ENCODE measurements around the gene LMBRD2. TPM values are rescaled to one million over a fixed set of nuclear protein-coding genes. Genes with fewer than 3 reads are reported as not detected.

Gene LMBRD2
- total RNA-seq, 1 donor from 2014 or later, result 9.9 TPM

GRCh38 chr5:36181774-36182173 is 30.1 kb upstream of the LMBRD2 start:
- TF ChIP-seq, protein P1, sequence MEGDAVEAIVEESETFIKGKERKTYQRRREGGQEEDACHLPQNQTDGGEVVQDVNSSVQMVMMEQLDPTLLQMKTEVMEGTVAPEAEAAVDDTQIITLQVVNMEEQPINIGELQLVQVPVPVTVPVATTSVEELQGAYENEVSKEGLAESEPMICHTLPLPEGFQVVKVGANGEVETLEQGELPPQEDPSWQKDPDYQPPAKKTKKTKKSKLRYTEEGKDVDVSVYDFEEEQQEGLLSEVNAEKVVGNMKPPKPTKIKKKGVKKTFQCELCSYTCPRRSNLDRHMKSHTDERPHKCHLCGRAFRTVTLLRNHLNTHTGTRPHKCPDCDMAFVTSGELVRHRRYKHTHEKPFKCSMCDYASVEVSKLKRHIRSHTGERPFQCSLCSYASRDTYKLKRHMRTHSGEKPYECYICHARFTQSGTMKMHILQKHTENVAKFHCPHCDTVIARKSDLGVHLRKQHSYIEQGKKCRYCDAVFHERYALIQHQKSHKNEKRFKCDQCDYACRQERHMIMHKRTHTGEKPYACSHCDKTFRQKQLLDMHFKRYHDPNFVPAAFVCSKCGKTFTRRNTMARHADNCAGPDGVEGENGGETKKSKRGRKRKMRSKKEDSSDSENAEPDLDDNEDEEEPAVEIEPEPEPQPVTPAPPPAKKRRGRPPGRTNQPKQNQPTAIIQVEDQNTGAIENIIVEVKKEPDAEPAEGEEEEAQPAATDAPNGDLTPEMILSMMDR (conservative IDR thresholded peaks at IDR 0.05), result no peak
- H3K9me3 Mint-ChIP-seq, result peaks cover 5% of the 10 kb centered on the region
- no peak overlapping the region for H3K27ac Mint-ChIP-seq
- peaks cover 46% of the 10 kb centered on the region for H3K36me3 Mint-ChIP-seq
- no peak for DNase-seq (ENCODE audit: extremely low spot score, unreplicated experiment)
- H3K27me3 Mint-ChIP-seq, result no peaks in the 10 kb centered on the region
- H3K4me3 Mint-ChIP-seq, result no peak overlapping the region
- peaks cover 8% of the 10 kb centered on the region for H3K4me1 Mint-ChIP-seq (ENCODE audit: unreplicated experiment)

GRCh38 chr5:36180556-36181350 is 29.1 kb upstream of the LMBRD2 start:
- Mint-ChIP-seq H3K27ac (peak overlapping the region; percentile 15), H3K4me1 (ENCODE audit: unreplicated experiment) (peaks cover 8% of the 10 kb centered on the region), H3K9me3 (peaks cover under 1% of the 10 kb centered on the region), H3K4me3 (no peak overlapping the region), H3K36me3 (peaks cover 37% of the 10 kb centered on the region), H3K27me3 (no peaks in the 10 kb centered on the region)
- TF ChIP-seq, protein P1 (conservative IDR thresholded peaks at IDR 0.05), result no peak
- no peak for DNase-seq (ENCODE audit: extremely low spot score, unreplicated experiment)

- TF ChIP-seq, protein P1 (conservative IDR thresholded peaks at IDR 0.05), result no peak
- no peak overlapping the region for H3K4me3 Mint-ChIP-seq
- H3K9me3 Mint-ChIP-seq, result no peaks in the 10 kb centered on the region
- H3K27ac Mint-ChIP-seq, result peak overlapping the region; percentile 15
- no peak for DNase-seq (ENCODE audit: extremely low spot score, unreplicated experiment)
- H3K36me3 Mint-ChIP-seq, result peaks cover 33% of the 10 kb centered on the region
- peaks cover 8% of the 10 kb centered on the region for H3K4me1 Mint-ChIP-seq (ENCODE audit: unreplicated experiment)
- no peaks in the 10 kb centered on the region for H3K27me3 Mint-ChIP-seq
Observed at GRCh38 chr5:36179950-36180349, 28.3 kb upstream of the LMBRD2 start.

DNA sequence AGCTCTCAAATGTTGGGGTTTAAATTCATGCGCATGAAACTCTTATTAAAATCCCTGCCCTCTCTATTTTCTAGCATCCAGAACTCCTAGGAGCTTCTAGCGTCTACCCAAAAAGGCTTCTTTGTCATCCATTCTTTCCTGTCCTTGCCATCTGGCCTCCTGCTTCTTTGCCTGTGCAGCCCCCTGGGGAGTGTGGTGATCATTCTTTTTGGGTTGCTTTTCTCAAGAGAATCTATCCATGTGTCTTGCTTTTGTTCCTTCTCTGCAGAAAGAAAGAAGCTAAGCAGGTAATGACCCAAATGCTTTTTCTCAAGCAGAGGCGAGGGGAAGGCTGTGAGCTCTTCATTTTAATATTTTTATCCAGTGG is 26.8 kb upstream of the LMBRD2 start:
- peaks cover 8% of the 10 kb centered on the region for H3K4me1 Mint-ChIP-seq (ENCODE audit: unreplicated experiment)
- H3K27ac Mint-ChIP-seq, result no peak overlapping the region
- peaks cover 36% of the 10 kb centered on the region for H3K36me3 Mint-ChIP-seq
- no peaks in the 10 kb centered on the region for H3K27me3 Mint-ChIP-seq
- DNase-seq (ENCODE audit: extremely low spot score, unreplicated experiment), result no peak
- no peaks in the 10 kb centered on the region for H3K9me3 Mint-ChIP-seq
- TF ChIP-seq, protein P1 (conservative IDR thresholded peaks at IDR 0.05), result no peak
- H3K4me3 Mint-ChIP-seq, result no peak overlapping the region

DNA sequence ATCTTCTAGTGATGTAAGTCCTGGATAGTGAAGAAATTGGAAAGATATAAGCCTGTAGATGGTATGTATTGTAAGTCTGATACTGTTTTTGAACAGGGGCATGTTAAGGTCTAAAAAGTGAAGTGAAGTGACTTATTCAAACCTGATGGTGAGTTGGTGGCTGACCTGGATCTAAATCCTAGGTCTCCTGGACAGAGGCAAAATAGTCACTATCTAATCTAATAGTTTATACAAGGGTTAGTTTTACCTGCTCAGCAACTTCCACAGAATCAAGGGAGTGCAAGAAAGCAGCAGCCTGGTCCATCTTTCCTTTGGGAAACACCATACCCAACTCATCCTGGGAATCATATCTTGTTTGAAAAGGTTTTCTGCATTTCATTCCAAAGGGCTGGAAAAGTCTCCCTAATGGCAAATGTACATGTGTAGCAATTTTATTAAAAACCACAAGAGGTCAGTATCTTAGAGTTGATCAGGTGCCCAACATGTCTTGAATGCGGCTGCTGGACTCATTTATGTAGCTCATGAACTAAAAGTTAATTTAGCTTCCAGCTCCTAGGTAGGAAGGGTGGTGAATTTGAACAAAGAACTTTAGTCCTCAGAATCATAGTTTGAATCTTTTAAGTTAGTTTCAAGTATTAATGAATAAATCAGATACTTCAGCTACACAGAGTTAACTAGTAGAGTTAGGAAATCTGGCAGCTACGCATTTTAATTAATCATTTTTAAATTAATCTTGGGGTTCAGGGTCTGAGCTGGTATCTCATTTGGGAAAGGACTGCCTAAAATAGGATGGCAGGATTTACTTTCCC is 26.2 kb upstream of the LMBRD2 start:
- peaks cover 8% of the 10 kb centered on the region for H3K4me1 Mint-ChIP-seq (ENCODE audit: unreplicated experiment)
- no peak overlapping the region for H3K27ac Mint-ChIP-seq
- H3K36me3 Mint-ChIP-seq, result peaks cover 34% of the 10 kb centered on the region
- H3K27me3 Mint-ChIP-seq, result no peaks in the 10 kb centered on the region
- no peak overlapping the region for H3K4me3 Mint-ChIP-seq
- TF ChIP-seq, protein P1 (conservative IDR thresholded peaks at IDR 0.05), result peak; percentile 77
- DNase-seq (ENCODE audit: extremely low spot score, unreplicated experiment), result no peak
- H3K9me3 Mint-ChIP-seq, result no peaks in the 10 kb centered on the region
